HG02885 (cell line): ENCODE data around the gene NFIA.

Experiments used
- ATAC-seq: cut with Tn5 transposase; IDR thresholded peaks from one replicate; pipeline ENCODE4 v1.9.1; 2021; ENCODE audit warnings: mild to moderate bottlenecking; ENCODE audit not compliant: unreplicated experiment, poor library complexity

The NFIA gene

DNA sequence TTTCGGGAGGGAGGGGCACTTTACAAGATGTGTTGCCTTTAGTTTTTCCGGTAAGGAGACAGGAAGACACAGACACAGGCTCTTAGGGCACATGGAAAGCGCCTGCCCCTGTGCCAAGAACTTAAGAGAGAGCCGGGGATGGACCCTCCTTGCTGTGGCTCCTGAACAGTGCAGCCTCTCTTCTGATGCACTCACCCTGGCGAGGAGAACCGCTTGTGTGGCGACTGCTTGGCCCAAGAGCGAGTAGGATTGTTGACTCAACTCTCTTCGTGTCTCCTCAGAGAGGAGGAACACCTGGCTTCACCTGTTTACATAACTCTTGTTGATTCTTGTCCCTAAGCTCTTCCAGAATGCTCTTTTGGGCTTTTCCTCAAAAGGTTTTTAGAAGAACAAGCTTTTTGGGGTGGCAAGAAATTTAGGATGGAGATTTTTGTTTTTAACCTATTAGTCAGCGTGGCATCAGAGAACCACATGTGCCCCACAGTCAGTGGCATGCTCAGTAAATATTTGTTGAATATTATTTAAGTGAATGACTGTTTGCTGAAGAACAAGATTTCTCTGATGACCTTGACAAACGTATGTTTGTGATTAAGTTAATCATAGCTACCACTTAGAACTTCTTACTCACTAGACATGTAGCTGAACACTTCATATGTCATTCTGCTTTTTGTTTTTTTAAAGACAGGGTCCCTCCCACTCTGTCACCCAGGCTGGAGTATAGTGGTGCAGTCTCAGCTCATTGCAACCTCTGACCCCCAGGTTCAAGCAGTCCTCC is 60.6 kb downstream of the NFIA start:
- ATAC-seq: no peak

DNA sequence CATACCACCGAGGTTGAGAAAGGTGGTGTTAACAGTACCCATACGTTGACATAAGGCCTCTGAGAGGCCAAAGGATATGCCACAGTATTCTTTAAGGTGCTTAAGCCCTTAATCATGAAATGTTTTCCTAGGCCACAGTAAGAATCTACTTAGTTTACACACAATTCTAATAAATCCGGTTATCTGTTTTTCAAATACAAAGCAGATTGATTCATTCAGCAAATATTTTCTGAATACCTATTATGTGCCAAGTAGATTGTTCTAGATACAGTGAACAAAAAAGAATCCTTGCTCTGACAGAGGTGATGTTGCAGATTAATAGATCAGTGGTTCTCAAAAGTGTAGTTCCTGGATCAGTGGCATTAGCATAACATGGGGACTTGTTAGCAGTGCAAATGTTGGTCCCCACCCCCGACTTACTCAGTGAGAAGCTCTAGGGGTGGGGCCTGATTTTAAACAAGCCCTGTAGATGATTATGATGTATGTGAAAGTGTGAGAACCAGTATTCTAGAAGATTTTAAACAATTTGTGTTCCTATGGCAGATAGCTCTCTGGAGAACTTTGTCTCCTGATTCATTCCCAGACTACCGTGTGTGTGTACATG is 61.6 kb downstream of the NFIA start:
- no peak for ATAC-seq

DNA sequence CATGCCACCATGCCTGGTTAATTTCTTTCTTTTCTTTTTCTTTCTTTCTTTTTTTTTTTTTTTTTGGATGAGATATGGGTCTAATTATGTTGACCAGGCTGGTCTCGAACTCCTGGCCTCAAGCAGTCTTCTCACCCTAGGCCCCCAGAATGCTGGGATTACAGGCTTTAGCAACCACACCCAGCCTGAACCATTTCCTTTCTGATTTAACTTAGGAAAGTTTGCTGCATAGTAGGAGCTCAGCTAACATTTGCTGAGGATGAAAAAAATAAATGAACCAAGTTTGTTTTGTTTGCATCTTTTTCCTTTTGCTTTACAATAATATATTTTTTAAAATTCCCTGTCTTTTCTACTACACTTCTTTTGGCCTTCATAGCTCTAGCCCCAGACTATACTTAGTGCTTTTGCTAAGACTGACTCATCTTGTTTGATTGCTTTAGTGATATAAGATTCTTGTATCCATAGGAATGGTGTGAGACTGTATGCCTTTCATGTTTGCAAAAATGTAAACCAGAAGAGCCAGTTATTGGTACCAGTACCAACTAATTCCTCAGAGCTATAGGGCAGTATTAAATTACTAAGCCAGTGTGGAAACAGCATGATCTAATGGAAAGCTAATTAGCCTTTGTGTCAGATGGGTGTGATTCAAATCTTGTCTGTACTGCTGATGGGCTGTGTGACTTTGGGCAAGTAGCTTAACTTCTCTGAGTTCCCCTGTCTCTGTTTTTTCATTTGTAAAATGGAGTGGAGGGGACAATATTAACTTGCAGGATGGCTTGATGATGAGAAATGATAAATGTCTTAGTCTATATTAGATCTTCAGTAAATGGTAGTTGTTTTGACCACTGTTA is 66.9 kb downstream of the NFIA start:
- ATAC-seq: no peak

DNA sequence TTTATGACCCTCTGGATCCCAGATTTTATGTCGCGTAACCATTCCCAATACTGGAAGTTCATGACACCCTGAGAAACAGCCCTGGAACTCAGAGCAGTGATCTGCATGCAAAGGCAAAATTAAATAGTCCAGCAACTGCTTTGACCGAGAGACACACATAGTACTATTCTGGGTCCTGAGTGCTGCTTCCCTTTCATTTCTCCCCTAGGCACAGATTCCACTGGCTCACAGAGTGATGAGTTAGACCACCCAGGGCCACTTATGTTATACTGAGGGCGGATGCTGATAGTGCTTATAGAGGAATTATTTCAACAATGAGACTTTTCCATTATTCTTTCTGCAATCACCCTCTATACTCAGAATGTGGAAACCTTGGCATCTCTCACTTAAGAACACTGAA is 69.2 kb downstream of the NFIA start:
- no peak for ATAC-seq

DNA sequence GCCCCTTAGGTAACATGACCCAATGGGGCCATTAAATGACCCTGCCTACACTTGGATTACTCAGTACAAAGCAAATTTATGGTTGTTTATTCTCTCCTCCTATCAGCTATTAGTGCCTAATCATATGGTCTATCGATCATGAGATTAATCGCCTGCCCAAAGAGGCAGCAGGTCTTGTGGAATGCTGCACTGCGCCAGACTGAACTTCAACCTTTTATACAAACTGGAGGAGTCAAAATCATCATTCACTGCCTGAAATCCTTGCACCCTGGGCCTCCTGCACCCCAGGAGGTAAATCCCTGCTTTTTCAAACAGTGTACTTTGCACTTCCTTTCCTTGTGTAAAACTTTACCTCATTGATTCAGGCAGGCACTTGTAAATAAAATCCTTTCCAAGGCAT is 69.7 kb downstream of the NFIA start:
- ATAC-seq: no peak

DNA sequence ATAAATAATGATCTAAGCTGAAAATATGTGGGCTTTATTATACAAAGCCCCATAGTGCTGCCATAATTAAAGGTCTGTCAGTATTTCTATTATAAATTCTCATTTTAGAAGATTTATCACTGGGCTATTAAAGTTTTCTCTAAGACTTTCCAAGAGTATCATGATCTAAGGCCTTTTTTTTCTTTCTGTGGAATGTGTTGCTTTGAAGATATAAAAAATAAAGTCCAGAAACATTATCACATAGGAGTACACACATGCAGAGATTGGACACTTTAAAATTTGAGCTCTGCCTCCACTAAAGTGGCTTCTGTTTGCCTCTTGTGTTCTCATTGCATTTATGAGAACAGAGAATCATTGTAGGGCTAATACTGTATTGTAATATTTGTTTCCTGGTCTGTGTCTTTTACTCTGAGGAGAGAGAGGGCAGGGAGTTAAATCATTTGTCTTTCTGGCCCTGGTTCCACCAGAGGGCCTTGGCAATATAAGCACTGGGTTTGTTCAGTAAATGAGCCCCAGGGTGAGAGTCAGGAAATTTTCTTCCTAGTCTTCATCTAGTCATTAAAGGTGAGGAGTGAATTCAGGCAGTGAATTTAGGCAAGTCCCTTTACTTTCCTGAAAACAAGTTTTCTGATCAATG is 70.2 kb downstream of the NFIA start:
- no peak for ATAC-seq

DNA sequence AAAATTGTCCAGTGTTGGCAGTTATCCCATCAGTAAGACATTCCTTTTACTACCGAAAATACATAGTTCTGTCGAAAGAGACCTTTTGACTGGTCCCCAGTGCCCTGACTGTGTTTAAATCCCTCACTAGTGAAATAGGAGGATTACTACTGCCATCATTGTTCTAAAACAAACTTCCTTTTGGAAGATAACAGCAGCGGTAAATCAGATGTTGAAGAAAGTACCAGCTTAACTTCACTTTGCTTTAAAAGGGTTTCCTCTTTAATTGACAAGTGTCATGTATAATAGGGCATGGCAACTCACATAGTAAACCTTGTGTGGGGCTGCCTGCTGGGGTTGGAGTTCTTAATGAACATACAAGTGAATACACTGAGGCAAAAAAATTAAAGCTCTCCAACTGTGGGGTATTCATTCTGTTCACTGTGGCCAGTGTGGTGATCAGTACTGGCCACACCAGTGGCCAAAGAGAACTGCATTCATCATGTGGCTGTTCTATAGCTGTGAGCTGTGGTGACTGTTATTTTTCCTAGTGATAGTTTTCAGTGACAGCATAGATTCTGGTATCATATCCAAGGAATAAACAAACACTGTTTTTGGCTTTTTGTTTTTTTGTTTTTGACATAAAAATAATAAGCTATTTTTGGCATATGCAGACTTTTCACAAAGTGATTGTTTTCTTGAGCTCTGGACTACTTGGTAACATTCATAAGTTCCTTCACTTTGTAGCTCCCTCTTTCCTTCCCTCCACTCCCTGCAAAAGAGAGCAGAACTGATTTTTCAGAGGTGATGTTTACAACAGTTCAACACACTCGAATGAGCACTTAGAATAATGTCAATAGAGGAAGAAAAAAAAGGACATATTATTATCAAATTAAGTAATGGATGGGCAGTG is 74.5 kb downstream of the NFIA start:
- no peak for ATAC-seq

DNA sequence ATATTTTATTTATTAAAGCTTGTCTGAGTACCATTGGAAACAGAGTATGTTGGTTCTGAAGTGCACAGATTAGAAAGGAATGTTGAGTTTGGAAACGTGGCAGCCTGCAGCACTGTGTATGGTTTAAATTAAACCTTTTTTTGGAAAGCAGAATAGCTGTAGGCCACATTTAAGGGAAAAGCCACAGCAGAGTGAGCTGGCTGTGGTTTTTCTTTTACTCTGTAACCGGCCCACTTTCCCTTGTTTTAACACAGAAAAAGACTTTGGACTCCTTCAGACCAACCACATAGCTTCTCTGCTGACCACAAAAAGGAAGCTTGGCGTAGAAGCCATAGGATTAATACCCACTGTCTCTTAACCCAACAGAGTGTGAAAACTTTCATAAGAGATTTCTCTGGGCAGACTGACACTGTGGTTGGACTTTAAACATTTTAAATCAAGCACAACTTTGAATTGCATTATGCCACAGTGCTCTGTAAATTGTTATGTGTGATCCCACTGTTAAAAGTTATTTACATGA is 75.2 kb downstream of the NFIA start:
- no peak for ATAC-seq

DNA sequence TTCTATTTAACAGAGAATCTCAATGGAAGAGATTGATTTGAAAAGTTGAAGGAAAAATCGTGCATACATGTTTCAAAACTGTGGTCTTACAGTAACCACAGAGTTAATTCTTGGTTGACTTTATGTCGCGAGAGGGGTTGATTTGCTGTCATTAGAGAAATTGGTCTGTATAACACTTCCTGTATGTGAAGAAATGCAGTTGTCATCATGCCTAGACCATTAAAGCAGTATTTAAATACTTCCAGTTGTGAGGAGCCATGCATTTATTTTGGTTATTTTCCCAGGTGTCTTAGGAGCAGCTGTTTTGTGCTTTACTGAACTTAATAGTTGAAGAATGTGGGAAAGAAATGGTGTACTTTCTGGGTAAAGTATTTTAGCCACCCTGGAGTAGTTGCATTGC is 76.2 kb downstream of the NFIA start:
- ATAC-seq: no peak

DNA sequence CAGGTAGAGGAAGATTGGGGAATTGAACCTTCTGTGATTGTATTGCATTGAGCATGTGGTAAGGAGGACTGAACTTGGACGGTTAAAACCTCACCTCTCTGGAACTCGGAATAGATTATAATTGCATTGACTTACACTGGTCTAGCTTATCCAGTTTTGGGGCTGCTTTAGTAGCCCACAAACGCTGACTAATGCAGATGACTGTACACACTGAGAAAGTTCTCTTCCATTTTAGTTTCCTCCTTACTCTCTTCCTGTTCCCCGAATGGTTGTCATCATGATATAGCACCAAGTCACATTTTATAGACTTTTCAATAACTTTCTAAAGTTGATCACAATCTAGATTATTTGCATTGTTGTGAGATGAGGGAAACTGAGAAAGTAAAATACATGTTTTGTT is 78.2 kb downstream of the NFIA start:
- ATAC-seq: no peak

DNA sequence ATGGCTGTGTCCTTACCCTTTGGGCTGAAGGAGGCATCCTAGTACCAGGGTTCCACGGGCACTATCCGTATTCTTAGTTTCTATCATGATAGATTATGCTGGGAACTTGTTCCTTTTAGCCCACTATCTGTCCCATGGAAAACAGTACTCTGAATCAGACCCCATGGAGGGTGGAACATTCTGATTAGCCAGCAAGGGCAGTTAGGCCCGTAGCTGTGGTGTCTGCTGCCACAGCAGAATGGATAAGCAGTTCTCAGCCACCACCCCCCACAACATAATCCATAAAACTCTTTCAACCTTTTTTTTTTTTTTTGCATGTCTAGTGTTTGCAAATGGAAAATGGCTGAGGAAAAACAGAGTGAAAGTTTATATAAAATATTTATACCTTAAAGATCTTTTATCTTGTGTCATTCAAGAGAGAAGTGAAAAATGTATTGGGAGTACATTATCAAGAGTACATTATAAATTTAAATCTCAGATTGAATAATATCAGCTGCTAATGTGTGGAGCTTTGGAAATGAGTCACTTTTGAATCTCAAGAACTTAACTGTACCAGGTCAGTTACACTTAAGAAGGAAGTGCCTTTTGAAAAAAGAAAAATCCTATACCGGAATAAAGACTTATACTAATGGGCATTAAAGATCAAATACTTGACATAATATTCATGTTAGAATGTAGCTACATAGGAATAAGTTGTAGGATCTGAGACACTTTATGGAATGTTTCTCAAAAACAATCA is 80.3 kb downstream of the NFIA start:
- ATAC-seq: no peak

DNA sequence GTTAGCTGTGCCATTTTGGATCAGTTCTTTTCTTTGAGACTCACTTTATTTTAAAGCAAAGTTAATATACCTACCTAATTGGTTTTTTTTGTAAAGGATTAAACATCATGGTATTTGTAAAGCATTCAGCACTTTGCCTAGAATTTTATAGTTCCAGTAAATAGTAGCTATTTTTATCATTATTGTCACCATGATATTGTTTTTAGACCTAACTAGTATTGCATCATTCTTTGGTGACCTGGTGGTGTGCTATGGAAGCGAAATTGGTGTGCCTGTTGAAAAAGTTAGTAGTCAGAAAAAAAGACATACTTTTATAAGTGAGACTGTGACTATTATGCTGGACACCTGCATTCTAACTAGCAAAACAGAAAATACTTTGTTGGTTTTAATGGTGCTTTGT is 81.0 kb downstream of the NFIA start:
- no peak for ATAC-seq

DNA sequence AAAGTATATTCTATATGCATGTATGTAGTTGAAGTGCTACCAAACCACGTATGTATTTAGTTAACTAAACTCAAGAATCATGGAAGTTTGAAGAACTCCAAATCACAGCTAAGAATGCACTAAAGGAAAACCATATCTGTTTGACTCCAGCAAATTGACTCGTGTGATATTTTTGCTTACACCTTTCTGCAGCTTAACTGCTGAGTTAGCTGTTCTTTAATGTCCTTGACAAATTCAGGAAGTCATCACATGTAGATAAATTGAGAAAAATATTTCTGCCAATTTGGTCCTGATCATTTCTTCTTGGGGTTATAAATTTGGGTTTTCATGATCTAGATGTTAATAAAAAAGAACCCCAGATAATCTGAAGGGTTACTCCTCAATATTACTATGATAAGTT is 83.0 kb downstream of the NFIA start:
- ATAC-seq: no peak

DNA sequence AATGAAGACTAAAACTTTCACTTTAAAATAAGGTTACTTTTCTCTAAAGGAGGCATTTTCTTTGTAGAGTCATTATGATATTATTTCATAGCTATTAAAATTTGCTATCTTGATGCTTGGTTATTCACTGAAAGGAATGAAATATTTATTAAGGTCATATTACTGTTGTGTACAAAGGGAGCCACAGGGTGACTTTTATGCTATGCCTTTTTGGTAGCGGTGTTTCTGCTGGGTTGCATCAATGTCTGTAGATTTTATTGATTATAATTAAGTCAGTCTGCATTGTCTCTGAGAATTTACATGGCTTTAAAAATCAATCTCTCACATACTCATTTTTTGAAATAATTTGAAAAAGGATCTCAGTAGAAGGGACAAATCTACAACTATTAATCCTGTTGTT is 84.9 kb downstream of the NFIA start:
- no peak for ATAC-seq

DNA sequence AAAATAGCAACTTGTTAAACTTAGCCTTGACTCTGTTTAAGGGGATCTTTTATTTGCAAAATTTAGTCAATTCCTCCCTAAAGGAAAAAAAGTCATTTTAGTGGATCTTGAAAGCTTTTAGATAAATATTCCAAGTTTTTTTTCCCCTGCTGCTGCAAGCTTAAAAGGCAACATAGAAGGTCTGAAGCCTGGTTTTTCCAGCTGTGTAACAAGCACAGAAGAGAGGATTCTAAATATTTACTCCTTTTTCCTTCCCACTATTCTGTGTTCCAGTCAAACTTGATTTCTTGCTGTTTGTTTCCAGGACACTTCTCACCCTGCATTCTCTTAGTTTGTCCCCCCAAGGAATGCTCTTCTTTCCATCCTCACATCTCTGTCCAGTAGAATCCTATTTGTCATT is 86.7 kb downstream of the NFIA start:
- no peak for ATAC-seq

DNA sequence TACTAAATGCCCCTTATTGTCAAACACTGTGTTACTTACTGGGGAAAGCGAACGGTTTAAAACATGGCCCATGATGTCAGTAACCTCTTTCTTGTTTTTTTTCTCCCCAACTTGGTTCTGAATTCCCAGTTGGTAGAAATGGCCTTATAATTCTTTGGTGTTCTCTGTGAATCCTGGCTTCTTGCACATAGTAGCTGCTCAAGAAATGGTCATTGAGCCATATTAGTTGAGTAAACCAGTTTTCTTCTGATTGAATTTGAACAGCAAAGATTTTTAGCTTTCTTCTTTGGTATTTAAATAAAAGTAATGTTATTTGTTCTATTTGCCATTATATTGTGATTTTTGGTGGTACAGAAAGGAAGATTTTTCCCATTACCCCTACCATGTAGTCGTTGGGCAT is 87.3 kb downstream of the NFIA start:
- no peak for ATAC-seq

DNA sequence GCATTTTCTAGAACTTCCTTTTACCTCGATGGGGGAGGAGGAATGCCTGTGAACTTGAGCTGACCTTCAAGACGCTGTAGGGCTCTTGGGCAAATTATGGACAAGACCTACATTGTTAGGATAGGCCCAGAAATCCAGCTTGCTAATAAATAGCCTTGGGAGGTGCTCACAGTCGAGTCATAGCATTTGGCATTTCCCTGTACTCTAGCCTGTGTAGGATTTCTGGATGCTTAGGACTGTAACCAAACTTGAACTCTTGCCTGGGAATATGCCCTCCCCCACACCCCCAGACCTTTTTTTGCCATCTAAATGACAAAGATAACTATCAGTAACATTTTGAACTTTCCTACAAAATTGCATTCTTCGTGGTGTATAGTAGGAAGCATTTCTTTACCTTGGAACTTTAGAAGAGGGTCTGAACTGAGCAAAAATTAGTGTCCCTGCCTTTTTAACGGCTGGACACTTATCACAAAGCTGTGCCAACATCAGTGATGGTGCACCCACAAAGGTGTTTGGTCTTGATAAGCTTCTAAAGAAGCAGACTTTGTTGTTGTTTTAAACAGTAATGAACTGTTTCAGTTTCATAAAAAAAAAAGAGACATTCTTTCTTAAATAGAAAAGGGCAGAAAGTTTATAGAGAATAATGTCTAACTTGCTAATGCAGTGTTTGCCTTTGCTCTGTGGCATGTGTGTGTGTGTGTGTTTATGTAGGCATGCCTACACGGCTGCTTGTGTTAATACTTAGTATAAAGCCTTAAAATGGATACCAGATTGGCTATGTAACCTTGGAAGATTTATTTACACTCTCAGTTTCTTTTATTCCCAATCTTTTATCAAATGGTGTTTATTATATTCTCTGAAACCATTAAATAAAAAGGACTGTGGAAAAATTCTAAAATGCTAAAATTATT is 88.2 kb downstream of the NFIA start:
- no peak for ATAC-seq

DNA sequence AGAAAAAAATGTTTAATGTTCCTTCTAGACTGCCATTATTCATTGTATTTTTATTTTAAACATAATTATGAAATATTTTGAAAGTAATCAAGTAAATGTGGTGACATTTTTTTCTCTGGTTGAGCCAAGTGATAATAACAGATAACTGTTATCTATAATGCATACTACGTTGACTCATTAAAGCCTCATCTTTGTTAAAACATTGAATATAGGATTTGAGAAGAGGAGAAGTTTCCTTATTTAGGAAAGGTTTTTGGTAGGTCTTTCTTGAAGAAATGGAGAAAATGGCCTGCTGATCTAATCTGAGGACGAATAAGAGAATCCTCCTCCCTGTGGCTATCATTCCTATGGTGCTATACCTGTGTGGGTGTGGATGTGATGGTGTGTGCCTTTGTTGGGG is 89.0 kb downstream of the NFIA start:
- no peak for ATAC-seq
